ENCODE data around the gene CCNJ.
"Not testable (repeated sequence)": the region's sequence is repeated elsewhere in the genome, so short reads cannot be mapped to it uniquely, and the experiment has no call there.

The CCNJ gene, protein sequence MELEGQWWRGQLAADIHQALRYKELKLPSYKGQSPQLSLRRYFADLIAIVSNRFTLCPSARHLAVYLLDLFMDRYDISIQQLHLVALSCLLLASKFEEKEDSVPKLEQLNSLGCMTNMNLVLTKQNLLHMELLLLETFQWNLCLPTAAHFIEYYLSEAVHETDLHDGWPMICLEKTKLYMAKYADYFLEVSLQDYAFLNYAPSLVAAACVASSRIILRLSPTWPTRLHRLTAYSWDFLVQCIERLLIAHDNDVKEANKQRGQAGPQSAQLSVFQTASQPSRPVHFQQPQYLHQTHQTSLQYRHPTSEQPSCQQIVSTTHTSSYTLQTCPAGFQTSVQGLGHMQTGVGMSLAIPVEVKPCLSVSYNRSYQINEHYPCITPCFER

GRCh38 chr10:96043033-96043892, at the start of gene CCNJ:
CCNJ (plus strand) TSS chr10:96043583; CDS start chr10:96044394, 811 bp downstream.
- DNase-seq (ENCODE audit: low read depth): peak; percentile 92
- TF ChIP-seq, protein P1, sequence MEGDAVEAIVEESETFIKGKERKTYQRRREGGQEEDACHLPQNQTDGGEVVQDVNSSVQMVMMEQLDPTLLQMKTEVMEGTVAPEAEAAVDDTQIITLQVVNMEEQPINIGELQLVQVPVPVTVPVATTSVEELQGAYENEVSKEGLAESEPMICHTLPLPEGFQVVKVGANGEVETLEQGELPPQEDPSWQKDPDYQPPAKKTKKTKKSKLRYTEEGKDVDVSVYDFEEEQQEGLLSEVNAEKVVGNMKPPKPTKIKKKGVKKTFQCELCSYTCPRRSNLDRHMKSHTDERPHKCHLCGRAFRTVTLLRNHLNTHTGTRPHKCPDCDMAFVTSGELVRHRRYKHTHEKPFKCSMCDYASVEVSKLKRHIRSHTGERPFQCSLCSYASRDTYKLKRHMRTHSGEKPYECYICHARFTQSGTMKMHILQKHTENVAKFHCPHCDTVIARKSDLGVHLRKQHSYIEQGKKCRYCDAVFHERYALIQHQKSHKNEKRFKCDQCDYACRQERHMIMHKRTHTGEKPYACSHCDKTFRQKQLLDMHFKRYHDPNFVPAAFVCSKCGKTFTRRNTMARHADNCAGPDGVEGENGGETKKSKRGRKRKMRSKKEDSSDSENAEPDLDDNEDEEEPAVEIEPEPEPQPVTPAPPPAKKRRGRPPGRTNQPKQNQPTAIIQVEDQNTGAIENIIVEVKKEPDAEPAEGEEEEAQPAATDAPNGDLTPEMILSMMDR (IDR thresholded peaks at IDR 0.05; ENCODE audit: insufficient read depth, low read depth, low read length, missing control alignments): no peak
- H3K4me3 ChIP-seq (ENCODE audit: low read depth, low read length): peak within 1 kb of the TSS; percentile 92

DNA sequence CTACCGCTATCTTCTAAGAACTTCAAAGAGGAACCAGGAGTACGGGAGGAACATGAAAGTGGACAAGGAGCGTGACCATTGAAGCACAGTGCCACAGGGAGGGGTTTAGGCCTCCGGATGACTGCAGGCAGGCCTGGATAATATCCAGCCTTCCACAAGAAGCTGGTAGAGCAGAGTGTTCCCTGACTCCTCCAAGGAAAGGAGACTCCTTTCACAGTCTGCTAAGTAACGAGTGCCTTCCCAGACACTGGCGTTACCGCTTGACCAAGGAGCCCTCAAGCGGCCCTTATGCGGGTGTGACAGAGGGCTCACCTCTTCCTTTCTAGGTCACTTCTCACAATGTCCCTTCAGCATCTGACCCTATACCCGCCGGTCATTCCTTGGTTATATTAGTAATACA, 49.0 kb upstream of the CCNJ start:
- not testable (repeated sequence) for DNase-seq (ENCODE audit: low read depth); H3K4me3 ChIP-seq (ENCODE audit: low read depth, low read length)

DNA sequence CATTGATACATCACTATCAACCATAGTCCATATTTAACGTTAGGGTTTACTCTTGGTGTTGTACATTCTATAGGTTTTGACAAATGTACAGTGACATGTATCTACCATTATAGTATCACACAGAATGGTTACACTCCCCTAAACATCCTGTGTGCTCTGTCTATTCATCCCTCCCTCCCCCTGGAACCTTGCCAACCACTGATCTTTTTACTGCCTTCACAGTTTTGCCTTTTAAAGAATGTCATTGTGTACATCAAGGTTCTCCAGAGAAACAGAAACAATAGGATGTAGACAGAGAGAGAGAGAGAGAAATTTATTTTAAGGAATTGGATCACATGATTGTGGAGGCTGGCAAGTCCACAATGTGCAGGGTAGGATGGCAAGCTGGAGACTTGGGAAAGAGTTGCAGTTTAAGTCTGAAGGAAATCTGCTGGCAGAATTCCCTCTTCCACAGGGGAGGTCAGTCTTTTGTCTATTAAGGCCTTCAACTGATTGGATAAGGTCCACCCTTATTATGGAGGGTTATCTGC, 45.1 kb upstream of the CCNJ start:
- no peak for DNase-seq (ENCODE audit: low read depth)
- H3K4me3 ChIP-seq (ENCODE audit: low read depth, low read length): no peak overlapping the region
- TF ChIP-seq, protein P1 (IDR thresholded peaks at IDR 0.05; ENCODE audit: insufficient read depth, low read depth, low read length, missing control alignments): no peak

- TF ChIP-seq, protein P1 (IDR thresholded peaks at IDR 0.05; ENCODE audit: insufficient read depth, low read depth, low read length, missing control alignments): no peak
- no peak overlapping the region for H3K4me3 ChIP-seq (ENCODE audit: low read depth, low read length)
- DNase-seq (ENCODE audit: low read depth): no peak
Observed at GRCh38 chr10:96013956-96014355, 29.4 kb upstream of the CCNJ start.

GRCh38 chr10:96014473-96015102, 28.8 kb upstream of the CCNJ start:
- TF ChIP-seq, protein P1 (IDR thresholded peaks at IDR 0.05; ENCODE audit: insufficient read depth, low read depth, low read length, missing control alignments): no peak
- H3K4me3 ChIP-seq (ENCODE audit: low read depth, low read length): no peak overlapping the region
- DNase-seq (ENCODE audit: low read depth): no peak

GRCh38 chr10:96017191-96017687, 26.1 kb upstream of the CCNJ start:
- no peak overlapping the region for H3K4me3 ChIP-seq (ENCODE audit: low read depth, low read length)
- peak; percentile 72 for DNase-seq (ENCODE audit: low read depth)
- TF ChIP-seq, protein P1 (IDR thresholded peaks at IDR 0.05; ENCODE audit: insufficient read depth, low read depth, low read length, missing control alignments): peak; percentile 56

Measured in GM12865 (cell line).